A549 (cell line): ENCODE results near the gene ADTRP.

Experiments
- BHLHE40 ChIP-seq: IDR thresholded peaks from 2 replicates; pipeline ENCODE4 v1.6.1; 2012; ENCODE audit warnings: low read depth, low read length, inconsistent platforms
- CHD4 ChIP-seq: fragments of 200-600 bp; sonication (generic); IDR thresholded peaks from 2 replicates; pipeline ENCODE4 v1.6.1; 2016; ENCODE audit warnings: antibody characterized with exemption, mild to moderate bottlenecking, borderline replicate concordance
- EHF ChIP-seq: fragments of 250-450 bp; sonication (Bioruptor Pico); IDR thresholded peaks from 2 replicates; pipeline ENCODE4 v1.5.0; 2020; ENCODE audit warnings: mild to moderate bottlenecking
- EP300 ChIP-seq, 2 experiments: fragments of >200 bp; sonication (Bioruptor Twin); formaldehyde crosslinking; IDR thresholded peaks; 2 replicates in 1 of 2; 3 replicates in 1 of 2; pipeline ENCODE4 v1.6.1; 2016 to 2017
- POLR2A ChIP-seq: IDR thresholded peaks from 2 replicates; pipeline ENCODE4 v1.6.1; 2012; ENCODE audit warnings: mild to moderate bottlenecking, low read length
- RAD21 ChIP-seq, 2 experiments: fragments of >200 bp in 1 of 2; sonication (Bioruptor Twin) in 1 of 2; formaldehyde crosslinking in 1 of 2; IDR thresholded peaks in 1 of 2; conservative IDR thresholded peaks in 1 of 2; 2 replicates in 1 of 2; 3 replicates in 1 of 2; pipeline ENCODE4 v1.6.1; 2012 to 2018; ENCODE audit warnings: inconsistent platforms in 1 of 2
- RFX5 ChIP-seq: fragments of 450-650 bp; IDR thresholded peaks from 2 replicates; pipeline ENCODE4 v1.7.1; 2014; ENCODE audit warnings: antibody characterized with exemption, mild to moderate bottlenecking, moderate library complexity
- TP53 ChIP-seq: fragments of 250-450 bp; sonication (Bioruptor Pico); IDR thresholded peaks from 2 replicates; pipeline ENCODE4 v1.5.0; 2021; ENCODE audit warnings: mild to moderate bottlenecking, moderate library complexity
- ZNF302 ChIP-seq: fragments of 250-450 bp; sonication (Bioruptor Pico); IDR thresholded peaks from 2 replicates; pipeline ENCODE4 v1.9.0; 2021; ENCODE audit warnings: inconsistent platforms, mild to moderate bottlenecking, moderate library complexity
- TF ChIP-seq, protein P1 (sequence below): fragments of >200 bp; sonication (Bioruptor Twin); formaldehyde crosslinking; IDR thresholded peaks from 3 replicates; pipeline ENCODE4 v1.5.1; 2016
- TF ChIP-seq, protein P2 (sequence below): fragments of 250-450 bp; sonication (Bioruptor Pico); IDR thresholded peaks from 2 replicates; pipeline ENCODE4 v1.5.0; 2021; ENCODE audit warnings: mild to moderate bottlenecking, moderate library complexity, borderline replicate concordance

- TF ChIP-seq, protein P1, sequence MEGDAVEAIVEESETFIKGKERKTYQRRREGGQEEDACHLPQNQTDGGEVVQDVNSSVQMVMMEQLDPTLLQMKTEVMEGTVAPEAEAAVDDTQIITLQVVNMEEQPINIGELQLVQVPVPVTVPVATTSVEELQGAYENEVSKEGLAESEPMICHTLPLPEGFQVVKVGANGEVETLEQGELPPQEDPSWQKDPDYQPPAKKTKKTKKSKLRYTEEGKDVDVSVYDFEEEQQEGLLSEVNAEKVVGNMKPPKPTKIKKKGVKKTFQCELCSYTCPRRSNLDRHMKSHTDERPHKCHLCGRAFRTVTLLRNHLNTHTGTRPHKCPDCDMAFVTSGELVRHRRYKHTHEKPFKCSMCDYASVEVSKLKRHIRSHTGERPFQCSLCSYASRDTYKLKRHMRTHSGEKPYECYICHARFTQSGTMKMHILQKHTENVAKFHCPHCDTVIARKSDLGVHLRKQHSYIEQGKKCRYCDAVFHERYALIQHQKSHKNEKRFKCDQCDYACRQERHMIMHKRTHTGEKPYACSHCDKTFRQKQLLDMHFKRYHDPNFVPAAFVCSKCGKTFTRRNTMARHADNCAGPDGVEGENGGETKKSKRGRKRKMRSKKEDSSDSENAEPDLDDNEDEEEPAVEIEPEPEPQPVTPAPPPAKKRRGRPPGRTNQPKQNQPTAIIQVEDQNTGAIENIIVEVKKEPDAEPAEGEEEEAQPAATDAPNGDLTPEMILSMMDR: no peak
- TF ChIP-seq ZNF302 (CRISPR knock-in tag) (no peak), TP53 (CRISPR knock-in tag) (no peak), RAD21 (conservative IDR thresholded peaks at IDR 0.05 in 1 of 2, IDR thresholded peaks at IDR 0.05 in 1 of 2) (no peak), EP300 (IDR thresholded peaks at IDR 0.05) (no peak), BHLHE40 (no peak), CHD4 (no peak), POLR2A (no peak), EHF (CRISPR knock-in tag) (no peak), RFX5 (no peak)
- TF ChIP-seq, protein P2, sequence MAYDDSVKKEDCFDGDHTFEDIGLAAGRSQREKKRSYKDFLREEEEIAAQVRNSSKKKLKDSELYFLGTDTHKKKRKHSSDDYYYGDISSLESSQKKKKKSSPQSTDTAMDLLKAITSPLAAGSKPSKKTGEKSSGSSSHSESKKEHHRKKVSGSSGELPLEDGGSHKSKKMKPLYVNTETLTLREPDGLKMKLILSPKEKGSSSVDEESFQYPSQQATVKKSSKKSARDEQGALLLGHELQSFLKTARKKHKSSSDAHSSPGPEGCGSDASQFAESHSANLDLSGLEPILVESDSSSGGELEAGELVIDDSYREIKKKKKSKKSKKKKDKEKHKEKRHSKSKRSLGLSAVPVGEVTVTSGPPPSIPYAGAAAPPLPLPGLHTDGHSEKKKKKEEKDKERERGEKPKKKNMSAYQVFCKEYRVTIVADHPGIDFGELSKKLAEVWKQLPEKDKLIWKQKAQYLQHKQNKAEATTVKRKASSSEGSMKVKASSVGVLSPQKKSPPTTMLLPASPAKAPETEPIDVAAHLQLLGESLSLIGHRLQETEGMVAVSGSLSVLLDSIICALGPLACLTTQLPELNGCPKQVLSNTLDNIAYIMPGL (CRISPR knock-in tag): no peak
Measured at GRCh38 chr6:11706171-11706570, 72.4 kb downstream of the ADTRP start.
